Caco-2 (cell line): ENCODE data around the gene NDRG4. TPM values are rescaled to one million over a fixed set of nuclear protein-coding genes. Genes with fewer than 3 reads are reported as not detected.

ENCODE experiments used
- BruUV-seq: library from RNA; stranded (reverse); fragments of 400-500 nt; replicated peaks from 2 replicates; lab custom pipeline; 2021; lab: Mats Ljungman, UMichigan
- CTCF ChIA-PET: fragments of 300-600 bp; sonication (Branson Sonifier 250); formaldehyde crosslinking; loops from one replicate; lab custom pipeline; 2022; ENCODE audit warnings: antibody characterized with exemption; lab: Charles Lee
- POLR2A ChIA-PET: fragments of 300-600 bp; sonication (Branson Sonifier 250); formaldehyde crosslinking; loops from one replicate; lab custom pipeline; 2022; ENCODE audit warnings: antibody characterized with exemption; lab: Charles Lee
- DNase-seq, 2 experiments: peaks; one replicate each; pipeline versions ENCODE4 v3.0.0 to v3.0.0-alpha.2; 2020 to 2022
- H3K27me3 ChIP-seq: replicated peaks from 2 replicates; pipeline ENCODE4 v1.6.0; 2011; ENCODE audit warnings: low read length; ENCODE audit not compliant: control insufficient read depth, insufficient read depth
- H3K36me3 ChIP-seq: 2 replicates; pipeline ENCODE4 v1.5.1; 2011; ENCODE audit warnings: low read length; ENCODE audit not compliant: control insufficient read depth, insufficient read depth
- H3K4me1 ChIP-seq: fragments of 250-450 bp; sonication (Bioruptor Pico); 2 replicates; pipeline ENCODE4 v1.5.1; 2020; ENCODE audit warnings: mild to moderate bottlenecking
- H3K4me3 ChIP-seq: 2 replicates; pipeline ENCODE4 v1.5.1; 2011; ENCODE audit warnings: low read depth, mild to moderate bottlenecking, control low read depth, low read length
- H3K9me3 ChIP-seq: fragments of 250-450 bp; sonication (Bioruptor Pico); 2 replicates; pipeline ENCODE4 v1.5.1; 2020; ENCODE audit warnings: mild to moderate bottlenecking, moderate library complexity
- H3K27ac Mint-ChIP-seq: one replicate; pipeline ENCODE4 v1.8.0; 2022; ENCODE audit warnings: mixed read lengths; ENCODE audit not compliant: unreplicated experiment
- H3K27me3 Mint-ChIP-seq: one replicate; pipeline ENCODE4 v1.8.0; 2022; ENCODE audit warnings: mixed read lengths; ENCODE audit not compliant: insufficient read depth, unreplicated experiment
- H3K36me3 Mint-ChIP-seq: one replicate; pipeline ENCODE4 v1.8.0; 2022; ENCODE audit warnings: mild to moderate bottlenecking, mixed read lengths; ENCODE audit not compliant: insufficient read depth, unreplicated experiment
- H3K4me1 Mint-ChIP-seq: one replicate; pipeline ENCODE4 v1.8.0; 2022; ENCODE audit warnings: low read depth, mixed read lengths; ENCODE audit not compliant: unreplicated experiment
- H3K4me3 Mint-ChIP-seq: one replicate; pipeline ENCODE4 v1.8.0; 2022; ENCODE audit warnings: mild to moderate bottlenecking, moderate library complexity, mixed read lengths; ENCODE audit not compliant: unreplicated experiment
- H3K9me3 Mint-ChIP-seq: one replicate; pipeline ENCODE4 v1.8.0; 2022; ENCODE audit warnings: mixed read lengths; ENCODE audit not compliant: unreplicated experiment
- intact Hi-C: fragments of 100-400 bp; cut with micrococcal nuclease; formaldehyde crosslinking; loops from one replicate; pipeline ENCODE4 v1.10.0; 2022; ENCODE audit not compliant: unreplicated experiment
- total RNA-seq: library from RNA; stranded (reverse); gene quantifications from 2 replicates; pipeline ENCODE4 v1.2.3, GENCODE V29; 2022
- TF ChIP-seq, protein P1 (sequence below), 2 experiments: fragments of 200-600 bp in 1 of 2; IDR thresholded peaks; 1 replicate in 1 of 2; 2 replicates in 1 of 2; pipeline versions ENCODE4 v1.5.1 to v1.8.0; 2011 to 2022; ENCODE audit warnings: antibody characterized with exemption in 1 of 2, control low read depth in 1 of 2, inconsistent platforms in 1 of 2, low read depth in 1 of 2, low read length in 1 of 2, mild to moderate bottlenecking in 1 of 2, moderate library complexity in 1 of 2; ENCODE audit not compliant: insufficient read depth in 1 of 2, severe bottlenecking in 1 of 2, unreplicated experiment in 1 of 2

The NDRG4 gene
- total RNA-seq, 1 experiment from 2014 or later, result 10.7 TPM

DNA sequence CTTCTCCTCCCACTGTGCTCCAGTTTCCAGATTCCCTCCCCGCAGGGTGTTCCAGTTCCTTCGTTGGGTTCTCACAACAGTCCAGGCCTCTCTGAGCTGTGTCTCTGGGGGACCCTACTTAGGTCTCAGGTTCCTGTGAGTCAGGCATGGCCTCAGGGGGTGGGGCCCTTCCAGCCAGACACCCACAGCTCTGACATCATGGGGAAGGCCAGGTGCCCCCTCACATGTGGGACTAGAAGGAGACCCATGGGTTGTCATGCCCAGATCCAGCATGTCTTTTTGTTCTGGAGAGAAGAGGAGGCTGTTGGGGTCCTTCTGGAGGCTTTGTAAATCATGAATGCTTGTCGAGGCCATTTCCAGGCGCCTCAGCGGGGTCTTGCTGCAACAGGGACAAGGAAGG, 32.0 kb upstream of the NDRG4 start:
- H3K27ac Mint-ChIP-seq, result no peak overlapping the region
- POLR2A ChIA-PET, result no interaction called here
- Histone ChIP-seq H3K4me3 (no peak overlapping the region), H3K27me3 (peaks cover 3% of the 10 kb centered on the region), H3K9me3 (no peaks in the 10 kb centered on the region), H3K4me1 (peaks cover 10% of the 10 kb centered on the region), H3K36me3 (no peaks in the 10 kb centered on the region)
- H3K36me3 Mint-ChIP-seq, result no peaks in the 10 kb centered on the region
- no TSS peak for BruUV-seq
- H3K4me3 Mint-ChIP-seq, result no peak overlapping the region
- no peaks in the 10 kb centered on the region for H3K9me3 Mint-ChIP-seq
- TF ChIP-seq, protein P1, sequence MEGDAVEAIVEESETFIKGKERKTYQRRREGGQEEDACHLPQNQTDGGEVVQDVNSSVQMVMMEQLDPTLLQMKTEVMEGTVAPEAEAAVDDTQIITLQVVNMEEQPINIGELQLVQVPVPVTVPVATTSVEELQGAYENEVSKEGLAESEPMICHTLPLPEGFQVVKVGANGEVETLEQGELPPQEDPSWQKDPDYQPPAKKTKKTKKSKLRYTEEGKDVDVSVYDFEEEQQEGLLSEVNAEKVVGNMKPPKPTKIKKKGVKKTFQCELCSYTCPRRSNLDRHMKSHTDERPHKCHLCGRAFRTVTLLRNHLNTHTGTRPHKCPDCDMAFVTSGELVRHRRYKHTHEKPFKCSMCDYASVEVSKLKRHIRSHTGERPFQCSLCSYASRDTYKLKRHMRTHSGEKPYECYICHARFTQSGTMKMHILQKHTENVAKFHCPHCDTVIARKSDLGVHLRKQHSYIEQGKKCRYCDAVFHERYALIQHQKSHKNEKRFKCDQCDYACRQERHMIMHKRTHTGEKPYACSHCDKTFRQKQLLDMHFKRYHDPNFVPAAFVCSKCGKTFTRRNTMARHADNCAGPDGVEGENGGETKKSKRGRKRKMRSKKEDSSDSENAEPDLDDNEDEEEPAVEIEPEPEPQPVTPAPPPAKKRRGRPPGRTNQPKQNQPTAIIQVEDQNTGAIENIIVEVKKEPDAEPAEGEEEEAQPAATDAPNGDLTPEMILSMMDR (IDR thresholded peaks at IDR 0.05; ENCODE audit: insufficient read depth in 1 of 2, low read depth in 1 of 2, low read length in 1 of 2, severe bottlenecking in 1 of 2, unreplicated experiment in 1 of 2), result no peak
- intact Hi-C loops, result no loop called here
- DNase-seq, result no peak
- peaks cover 18% of the 10 kb centered on the region for H3K27me3 Mint-ChIP-seq
- CTCF ChIA-PET, result no interaction called here
- peaks cover 10% of the 10 kb centered on the region for H3K4me1 Mint-ChIP-seq

DNA sequence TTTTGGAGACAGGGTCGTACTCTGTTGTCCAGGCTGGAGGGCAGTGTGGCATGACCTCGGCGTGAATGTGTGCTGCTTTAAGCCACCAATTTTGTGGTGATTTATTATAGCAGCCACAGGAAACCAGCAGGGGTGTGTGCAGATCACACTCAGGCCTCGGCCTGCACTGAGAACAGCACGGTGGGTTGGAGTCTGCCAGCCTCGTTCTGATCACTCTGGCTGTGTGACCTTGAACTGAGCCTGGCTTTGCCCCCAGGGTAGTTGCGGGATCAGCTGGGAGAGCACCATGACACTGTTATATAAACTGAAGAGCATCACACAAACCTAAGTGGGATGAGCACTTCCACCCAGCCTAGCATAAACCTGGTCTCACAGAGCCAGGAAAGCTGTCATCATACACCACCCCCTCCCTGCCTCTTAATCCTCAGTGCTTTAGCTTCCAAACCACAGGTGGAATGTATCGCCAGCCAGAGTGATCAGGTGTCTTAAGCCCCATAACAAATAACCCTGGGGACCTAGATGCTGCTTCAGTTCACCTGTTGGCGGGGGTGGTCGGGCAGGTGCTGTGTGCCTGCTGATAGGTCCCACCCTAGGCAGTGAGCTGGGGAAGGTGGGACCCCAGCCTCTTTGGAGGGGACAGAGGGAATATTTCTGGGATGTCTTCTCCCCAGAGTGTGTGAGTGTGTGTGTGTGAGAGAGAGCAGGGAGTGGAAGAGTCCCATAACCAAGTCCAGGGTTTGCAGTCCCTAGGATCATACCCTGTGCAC, 28.6 kb upstream of the NDRG4 start:
- Histone ChIP-seq H3K9me3 (no peaks in the 10 kb centered on the region), H3K4me1 (no peaks in the 10 kb centered on the region), H3K27me3 (no peaks in the 10 kb centered on the region; the same call in 1 of the 2 replicates), H3K4me3 (no peak overlapping the region), H3K36me3 (no peaks in the 10 kb centered on the region)
- Mint-ChIP-seq H3K36me3 (no peaks in the 10 kb centered on the region), H3K9me3 (no peaks in the 10 kb centered on the region), H3K4me3 (no peak overlapping the region), H3K27ac (no peak overlapping the region), H3K4me1 (no peaks in the 10 kb centered on the region), H3K27me3 (peaks cover 15% of the 10 kb centered on the region)
- TF ChIP-seq, protein P1 (IDR thresholded peaks at IDR 0.05; ENCODE audit: insufficient read depth in 1 of 2, low read depth in 1 of 2, low read length in 1 of 2, severe bottlenecking in 1 of 2, unreplicated experiment in 1 of 2), result no peak
- intact Hi-C loops, result no loop called here
- no peak for DNase-seq
- ChIA-PET POLR2A (no interaction called here), CTCF (interaction anchor here (0.6 to 1.3 kb wide), 6 partner anchors 16 to 135 kb away, joined by 3 to 5 read pairs (median 4); no protein-coding TSS in a partner anchor)
- BruUV-seq, result no TSS peak

- no peaks in the 10 kb centered on the region for H3K9me3 ChIP-seq
- H3K27me3 ChIP-seq, result no peaks in the 10 kb centered on the region; the same call in 1 of the 2 replicates
- ChIA-PET POLR2A (no interaction called here), CTCF (interaction anchor here (1.3 kb wide), 1 partner anchor 136 kb away, joined by 4 read pairs; no protein-coding TSS in a partner anchor)
- H3K4me1 Mint-ChIP-seq, result no peaks in the 10 kb centered on the region
- intact Hi-C loops, result no loop called here
- TF ChIP-seq, protein P1 (IDR thresholded peaks at IDR 0.05; ENCODE audit: insufficient read depth in 1 of 2, low read depth in 1 of 2, low read length in 1 of 2, severe bottlenecking in 1 of 2, unreplicated experiment in 1 of 2), result no peak
- no peak overlapping the region for H3K4me3 Mint-ChIP-seq
- peaks cover 12% of the 10 kb centered on the region for H3K27me3 Mint-ChIP-seq
- H3K36me3 ChIP-seq, result no peaks in the 10 kb centered on the region
- no peaks in the 10 kb centered on the region for H3K36me3 Mint-ChIP-seq
- no peak for DNase-seq
- H3K9me3 Mint-ChIP-seq, result no peaks in the 10 kb centered on the region
- BruUV-seq, result no TSS peak
- no peaks in the 10 kb centered on the region for H3K4me1 ChIP-seq
- no peak overlapping the region for H3K4me3 ChIP-seq
- no peak overlapping the region for H3K27ac Mint-ChIP-seq
Observed at GRCh38 chr16:58472266-58472665, 27.7 kb upstream of the NDRG4 start.
